Hepatocyte (in vitro differentiated cells): ENCODE measurements around the gene HTATSF1.

Source experiments
- EZH2 ChIP-seq: fragments of 200-600 bp; sonication (generic); IDR thresholded peaks from 2 replicates; pipeline ENCODE4 v1.6.1; 2016; ENCODE audit warnings: antibody characterized with exemption, mild to moderate bottlenecking, borderline replicate concordance
- EZH2phosphoT487 ChIP-seq: fragments of 200-600 bp; sonication (generic); IDR thresholded peaks from one replicate; pipeline ENCODE4 v1.6.1; 2018; ENCODE audit warnings: antibody characterized with exemption, mild to moderate bottlenecking, low read depth, moderate library complexity; ENCODE audit not compliant: unreplicated experiment, severe bottlenecking
- TF ChIP-seq, protein P1 (sequence below): fragments of 200-600 bp; sonication (generic); IDR thresholded peaks from 2 replicates; pipeline ENCODE4 v1.5.1; 2016; ENCODE audit warnings: antibody characterized with exemption, mild to moderate bottlenecking; ENCODE audit not compliant: poor library complexity

GRCh38 chrX:136551410-136551809 is 54.0 kb downstream of the HTATSF1 start:
- TF ChIP-seq, protein P1, sequence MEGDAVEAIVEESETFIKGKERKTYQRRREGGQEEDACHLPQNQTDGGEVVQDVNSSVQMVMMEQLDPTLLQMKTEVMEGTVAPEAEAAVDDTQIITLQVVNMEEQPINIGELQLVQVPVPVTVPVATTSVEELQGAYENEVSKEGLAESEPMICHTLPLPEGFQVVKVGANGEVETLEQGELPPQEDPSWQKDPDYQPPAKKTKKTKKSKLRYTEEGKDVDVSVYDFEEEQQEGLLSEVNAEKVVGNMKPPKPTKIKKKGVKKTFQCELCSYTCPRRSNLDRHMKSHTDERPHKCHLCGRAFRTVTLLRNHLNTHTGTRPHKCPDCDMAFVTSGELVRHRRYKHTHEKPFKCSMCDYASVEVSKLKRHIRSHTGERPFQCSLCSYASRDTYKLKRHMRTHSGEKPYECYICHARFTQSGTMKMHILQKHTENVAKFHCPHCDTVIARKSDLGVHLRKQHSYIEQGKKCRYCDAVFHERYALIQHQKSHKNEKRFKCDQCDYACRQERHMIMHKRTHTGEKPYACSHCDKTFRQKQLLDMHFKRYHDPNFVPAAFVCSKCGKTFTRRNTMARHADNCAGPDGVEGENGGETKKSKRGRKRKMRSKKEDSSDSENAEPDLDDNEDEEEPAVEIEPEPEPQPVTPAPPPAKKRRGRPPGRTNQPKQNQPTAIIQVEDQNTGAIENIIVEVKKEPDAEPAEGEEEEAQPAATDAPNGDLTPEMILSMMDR: no peak
- TF ChIP-seq EZH2 (no peak), EZH2phosphoT487 (no peak)
